ENCODE data around the gene TIMM21.

The TIMM21 gene

DNA sequence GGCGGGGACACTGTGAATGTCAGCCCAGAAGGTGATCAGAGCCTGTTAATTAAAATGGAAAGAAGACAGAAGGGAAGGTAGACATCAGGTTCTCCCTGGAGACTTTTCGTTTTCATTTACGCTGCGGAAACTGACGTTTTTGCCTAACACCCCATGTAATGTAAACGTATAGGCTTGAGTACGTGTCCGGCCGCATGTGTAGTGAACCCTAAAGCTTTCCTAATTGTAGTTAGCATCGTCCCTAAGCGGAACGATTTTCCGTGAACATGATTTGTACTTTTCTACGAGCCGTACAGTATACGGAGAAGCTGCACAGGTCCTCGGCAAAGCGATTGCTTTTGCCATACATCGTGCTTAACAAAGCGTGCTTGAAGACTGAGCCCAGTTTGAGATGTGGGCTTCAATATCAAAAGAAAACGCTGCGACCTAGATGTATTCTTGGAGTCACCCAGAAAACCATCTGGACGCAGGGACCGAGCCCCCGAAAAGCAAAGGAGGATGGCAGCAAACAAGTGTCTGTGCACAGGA is 284 bp downstream of the TIMM21 start:
- no peak for DNase-seq

DNA sequence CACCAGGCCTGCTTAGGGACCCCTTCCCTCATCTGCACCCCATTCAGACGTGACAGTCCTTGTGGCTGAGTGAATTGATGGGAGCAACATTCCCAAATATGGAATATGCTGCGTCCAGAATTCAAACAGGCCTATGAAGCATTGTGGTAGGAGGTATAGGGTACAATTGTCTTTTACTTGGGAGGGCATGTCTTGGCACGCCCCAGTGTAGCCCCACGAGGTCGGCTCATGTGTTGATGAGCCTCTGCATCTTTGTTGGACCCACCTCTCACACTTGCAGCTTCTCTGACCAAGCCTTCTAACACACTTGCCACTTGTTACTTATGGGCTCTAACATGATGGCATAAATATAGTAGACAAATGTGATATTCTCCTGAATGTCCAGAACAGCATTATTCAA is 1.6 kb downstream of the TIMM21 start:
- no peak for DNase-seq

DNA sequence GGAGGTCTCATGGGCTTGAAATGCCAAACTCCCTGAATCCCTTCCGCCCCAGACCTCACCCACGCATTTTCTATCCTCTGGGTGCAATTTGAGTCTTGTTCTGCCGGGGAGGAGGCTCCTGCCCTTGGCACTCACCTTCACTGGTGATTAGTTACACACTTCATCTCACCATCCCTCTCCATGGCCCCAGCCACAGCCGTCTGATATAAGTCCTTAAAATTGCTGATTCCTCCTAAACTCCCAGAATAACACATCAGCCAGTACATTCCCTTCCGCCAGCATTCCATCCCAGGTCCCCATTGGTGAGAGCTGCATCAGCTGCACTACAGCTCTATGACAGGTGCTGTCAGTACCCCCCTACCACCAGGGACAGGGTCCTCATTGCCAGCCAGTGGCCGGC is 3.9 kb downstream of the TIMM21 start:
- no peak for DNase-seq

DNA sequence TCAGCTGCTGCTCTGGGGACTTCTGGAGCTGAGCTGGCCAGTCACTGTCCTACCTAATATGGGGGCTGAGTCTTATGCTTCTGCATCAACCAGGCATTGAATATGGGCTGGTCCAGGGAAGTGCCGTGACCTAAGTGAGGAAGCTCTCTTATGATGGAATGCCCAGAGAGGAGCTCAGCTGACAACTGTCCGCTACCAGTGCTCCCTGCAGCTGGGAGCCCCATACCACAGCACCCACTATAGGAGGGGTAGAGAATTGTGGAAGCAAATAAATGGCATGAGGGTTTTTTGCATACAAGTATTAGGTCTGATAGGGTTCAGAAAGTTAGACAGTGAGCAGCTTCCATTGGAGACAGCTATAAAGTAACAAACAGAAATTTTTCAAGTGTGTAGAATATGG is 4.5 kb downstream of the TIMM21 start:
- no peak for DNase-seq

DNA sequence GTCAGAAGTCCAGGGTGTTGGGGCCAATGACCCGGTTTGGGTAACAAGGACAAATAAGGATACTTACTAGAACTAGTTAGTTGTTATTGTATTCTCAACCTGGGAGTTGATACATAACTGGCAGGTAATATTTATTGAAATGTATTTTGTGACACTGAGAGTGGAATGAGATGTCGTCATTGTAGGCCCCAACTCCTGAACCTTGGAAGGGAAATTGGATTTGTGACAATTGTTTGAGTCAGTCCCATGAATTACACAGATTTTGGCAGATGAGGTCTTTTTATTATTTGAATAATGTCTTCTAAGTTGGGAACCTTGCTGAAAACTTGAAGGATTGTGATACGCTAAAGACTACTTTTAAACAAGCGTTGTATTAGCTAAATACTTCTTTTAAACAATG is 5.1 kb downstream of the TIMM21 start:
- no peak for DNase-seq

DNA sequence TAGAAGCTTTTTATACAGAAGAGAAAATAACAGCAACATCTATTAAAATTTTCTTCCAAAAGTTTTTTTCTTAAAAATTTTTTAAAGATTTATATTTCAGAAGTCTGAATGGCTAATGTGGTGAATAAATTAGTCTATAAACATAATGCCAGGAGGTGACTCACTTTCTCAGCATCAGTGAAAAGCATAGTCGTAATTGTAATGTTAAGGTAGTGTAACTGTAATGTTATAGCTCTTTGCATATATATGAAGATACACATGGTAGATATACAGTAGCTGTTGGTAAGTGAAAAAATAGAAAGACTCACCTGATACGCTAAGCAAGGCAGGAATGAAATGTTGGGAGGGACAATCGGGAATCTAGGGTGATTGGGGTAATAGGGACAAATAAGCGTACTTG is 5.5 kb downstream of the TIMM21 start:
- DNase-seq = no peak

DNA sequence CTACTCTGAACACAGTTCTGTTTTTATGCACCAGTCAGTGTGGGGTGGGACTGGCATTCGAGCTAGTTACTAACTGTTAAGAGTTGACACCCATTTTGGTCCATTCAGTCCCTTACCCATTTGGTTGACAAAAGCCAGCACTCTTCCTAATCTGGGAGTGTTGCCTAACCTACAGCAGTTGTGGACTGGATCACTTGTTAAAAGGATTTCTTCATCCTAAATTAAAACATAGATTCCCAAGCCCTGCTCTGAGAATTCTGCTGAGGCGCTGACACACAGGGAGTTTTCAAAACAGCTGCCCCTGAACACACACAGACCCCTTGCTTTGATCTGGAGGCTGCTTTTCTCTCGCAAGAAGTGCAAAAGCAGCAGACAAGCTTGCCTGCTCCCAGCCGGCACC is 6.4 kb downstream of the TIMM21 start:
- DNase-seq = no peak

DNA sequence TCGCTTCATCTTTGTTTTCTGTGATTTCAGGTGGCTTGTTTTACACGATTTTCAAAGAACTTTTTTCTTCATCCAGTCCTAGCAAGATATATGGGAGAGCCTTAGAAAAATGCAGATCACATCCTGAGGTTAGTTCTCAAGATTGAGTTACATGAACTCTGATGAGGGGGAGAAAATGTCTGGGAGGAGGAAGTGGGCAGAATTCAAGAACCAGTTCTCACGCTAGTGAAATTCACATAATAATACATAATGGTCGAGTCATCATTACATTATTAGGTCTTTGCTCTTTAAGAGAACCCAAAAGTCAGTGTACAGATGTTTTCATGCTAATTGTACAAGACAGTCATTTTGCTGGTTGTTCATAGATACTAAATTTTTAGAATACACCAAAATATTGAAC is 7.0 kb downstream of the TIMM21 start:
- no peak for DNase-seq

DNA sequence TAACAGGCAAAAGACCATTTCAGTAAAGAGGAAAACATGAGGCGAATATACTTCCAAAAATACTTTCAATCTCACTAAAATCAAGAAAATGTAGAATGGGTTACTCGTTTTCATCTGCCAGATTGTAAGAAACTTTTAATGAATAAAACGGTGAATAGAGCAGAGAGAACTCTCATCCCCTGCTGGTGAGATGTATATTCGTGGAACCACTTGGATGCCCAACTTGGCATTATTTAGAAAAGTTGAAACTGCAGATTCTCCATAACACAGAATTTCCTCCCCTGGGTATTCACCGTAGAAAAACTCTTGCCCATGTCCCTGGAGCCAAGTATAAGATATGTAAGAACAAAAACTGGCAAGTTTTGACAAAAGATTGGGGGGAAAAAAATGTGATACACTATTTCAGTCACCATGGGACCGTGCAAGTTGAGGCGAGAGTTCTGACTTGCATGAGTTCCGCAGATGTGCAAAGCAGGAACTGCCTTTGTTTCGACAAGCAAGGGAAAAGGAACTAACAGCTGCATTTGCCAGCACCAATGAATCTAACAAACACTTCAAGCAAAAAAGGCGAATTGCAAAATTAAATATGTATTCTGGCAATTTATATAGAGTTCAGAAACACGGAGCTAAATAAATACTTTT is 14.8 kb downstream of the TIMM21 start:
- DNase-seq = no peak

DNA sequence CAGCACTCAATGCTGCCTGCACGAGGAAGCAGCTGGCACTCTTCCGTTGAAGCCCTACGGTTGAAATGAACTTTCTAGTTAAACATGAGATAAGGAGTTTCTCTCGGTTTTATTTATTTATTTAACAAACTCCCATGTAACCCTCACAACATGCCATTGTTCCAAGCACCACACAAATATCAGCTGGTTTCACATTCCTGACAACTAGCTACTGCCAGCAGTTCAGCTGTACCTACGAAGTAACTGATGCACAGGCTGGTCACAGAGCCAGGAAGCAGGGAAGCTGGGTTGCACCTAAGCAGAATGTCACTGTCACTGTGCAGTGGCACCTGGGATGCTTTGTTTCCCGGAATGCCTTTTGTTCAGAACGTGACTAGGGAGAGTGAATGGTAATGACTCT is 18.1 kb downstream of the TIMM21 start:
- no peak for DNase-seq

DNA sequence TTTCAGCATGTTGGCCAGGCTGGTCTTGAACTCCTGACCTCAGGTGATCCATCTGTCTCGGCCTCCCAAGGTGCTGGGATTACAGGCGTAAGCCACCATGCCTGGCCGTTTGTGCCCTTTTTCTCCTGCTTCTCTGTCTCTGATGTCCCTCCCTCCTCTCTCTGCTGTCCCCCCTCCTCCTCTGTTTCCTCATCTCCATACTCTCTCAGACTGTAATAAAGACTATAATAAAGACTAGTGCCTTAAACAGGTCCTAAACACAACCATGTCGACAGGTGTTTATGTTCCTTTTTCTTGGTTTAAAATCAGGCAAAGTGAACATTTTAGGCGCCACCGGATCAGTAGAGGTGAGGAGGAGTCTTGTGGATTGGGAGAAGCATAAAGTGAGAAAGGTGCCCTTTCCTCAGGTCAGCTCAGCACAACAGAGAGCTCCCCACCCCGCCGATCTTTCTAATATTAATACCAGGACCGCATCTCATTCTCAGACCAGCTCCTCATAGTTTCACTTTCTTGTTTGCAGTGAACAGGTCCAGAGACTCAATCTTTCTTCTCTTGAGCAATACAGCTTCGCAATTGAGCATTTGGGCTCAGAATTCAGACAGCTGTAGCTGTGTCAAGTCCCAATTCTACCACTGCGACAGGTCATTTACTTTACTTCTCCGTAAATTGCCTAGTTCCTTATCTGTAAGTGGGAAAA is 23.7 kb downstream of the TIMM21 start:
- DNase-seq = no peak

DNA sequence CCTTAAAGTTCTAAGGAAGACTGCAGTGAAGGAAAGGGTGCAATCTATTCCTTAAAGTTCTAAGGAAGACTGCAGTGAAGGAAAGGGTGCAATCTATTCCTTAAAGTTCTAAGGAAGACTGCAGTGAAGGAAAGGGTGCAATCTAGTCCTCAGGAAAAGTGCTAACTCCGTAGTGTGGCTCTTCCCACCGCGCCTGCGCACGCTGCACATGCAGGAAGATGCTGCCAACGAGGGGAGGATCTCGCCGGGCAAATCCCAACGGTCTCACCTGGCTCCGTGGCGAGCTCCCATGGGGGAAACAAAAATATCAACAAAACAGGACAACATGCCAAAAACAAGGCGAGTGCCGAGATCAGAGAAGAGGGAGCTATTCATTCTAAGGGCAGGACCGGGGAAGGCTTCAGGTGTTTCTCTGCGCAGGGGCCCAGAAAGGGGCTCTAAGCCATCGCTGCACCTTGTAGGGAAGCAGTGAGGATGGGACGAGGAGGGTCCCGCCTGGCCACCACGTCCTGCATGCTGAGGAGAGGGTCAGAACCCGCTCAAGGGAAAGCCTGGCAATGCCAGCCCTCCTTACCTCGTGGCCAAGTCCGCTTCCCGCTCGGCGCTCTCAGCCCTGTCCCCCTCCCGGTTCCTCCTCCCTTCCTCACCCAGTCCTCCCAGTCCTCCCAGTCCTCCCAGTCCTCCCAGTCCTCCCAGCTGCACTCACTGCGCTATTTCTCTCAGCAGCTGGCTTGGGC is 24.5 kb downstream of the TIMM21 start:
- no peak for DNase-seq

DNA sequence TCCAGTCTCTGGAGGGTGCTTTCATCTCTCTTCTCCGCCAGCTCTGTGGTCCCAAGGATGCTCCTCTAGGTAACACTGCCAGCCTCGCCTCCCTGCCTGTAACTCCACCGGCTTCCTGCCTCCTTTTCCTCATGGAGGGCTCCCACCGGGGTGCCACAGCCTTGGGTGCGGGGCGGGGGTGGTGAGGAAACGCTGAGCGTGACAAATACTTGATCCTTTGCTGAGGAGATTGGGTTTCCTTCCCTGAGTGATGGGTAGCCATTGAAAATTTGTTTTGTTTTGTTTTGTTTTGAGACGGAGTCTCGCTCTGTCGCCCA is 25.1 kb downstream of the TIMM21 start:
- no peak for DNase-seq

DNA sequence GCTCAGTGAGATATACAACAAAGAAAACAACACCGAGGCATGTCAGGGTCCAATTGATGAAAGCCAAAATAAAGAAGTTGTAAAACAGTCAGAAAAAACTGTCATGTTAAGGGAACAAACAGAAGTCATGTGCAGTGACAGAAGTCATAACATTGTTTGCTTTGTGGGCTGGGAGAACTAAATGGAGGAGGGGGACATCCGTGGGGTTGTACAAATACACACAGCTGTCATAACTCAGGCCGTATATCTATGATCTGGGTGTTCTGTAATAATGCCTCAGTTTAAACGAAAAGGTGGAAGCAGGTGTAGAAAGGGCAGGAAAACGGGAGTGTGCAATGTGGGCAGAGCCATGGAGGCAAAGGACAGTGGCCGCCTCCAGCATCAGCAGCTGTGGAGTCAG is 27.3 kb downstream of the TIMM21 start:
- DNase-seq = no peak

DNA sequence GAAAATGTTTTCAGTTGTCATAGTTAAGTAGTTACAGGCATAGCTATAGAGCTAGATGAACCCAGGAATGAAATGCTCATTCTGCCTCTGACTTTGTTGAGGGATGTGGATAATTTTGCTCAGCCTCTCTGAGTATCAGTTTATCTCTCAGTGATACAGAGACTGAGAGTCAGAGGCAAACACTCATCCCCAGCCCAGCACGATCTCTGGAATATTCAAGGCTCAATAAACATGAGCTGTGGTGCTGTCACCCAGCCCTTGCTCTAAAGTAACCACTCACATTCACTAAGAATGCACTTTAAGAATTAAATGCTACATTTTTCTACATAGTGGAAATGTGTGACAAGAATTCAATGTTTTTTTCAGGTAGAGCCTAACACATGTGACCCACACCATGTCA is 30.6 kb downstream of the TIMM21 start:
- no peak for DNase-seq

DNA sequence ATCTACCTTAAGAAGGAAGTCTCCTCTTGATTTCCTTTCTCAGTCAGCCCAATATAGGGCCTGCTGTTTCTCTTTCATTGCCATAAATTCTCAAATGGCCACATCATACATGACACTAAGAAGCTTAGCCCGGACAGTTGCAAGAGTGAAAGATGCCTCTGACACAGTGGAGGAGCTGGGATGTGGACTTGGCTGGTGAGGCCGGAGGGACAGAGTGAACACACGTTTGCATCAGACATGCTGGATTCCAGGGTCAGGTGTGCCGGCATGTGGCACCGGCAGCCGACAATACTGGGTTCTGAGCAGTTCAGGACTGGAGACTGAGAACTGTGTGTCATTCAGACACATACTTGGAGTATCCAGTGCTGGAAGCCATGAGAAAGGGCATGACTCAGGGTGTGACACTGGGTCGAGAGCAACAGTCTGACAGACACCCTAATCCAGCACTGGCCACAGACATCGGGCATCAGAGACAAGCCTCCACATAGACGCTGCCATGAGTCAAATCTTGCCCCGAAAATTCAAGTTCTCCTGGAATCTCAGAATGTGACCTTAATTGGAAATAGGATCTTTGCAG is 31.4 kb downstream of the TIMM21 start:
- DNase-seq = no peak

DNA sequence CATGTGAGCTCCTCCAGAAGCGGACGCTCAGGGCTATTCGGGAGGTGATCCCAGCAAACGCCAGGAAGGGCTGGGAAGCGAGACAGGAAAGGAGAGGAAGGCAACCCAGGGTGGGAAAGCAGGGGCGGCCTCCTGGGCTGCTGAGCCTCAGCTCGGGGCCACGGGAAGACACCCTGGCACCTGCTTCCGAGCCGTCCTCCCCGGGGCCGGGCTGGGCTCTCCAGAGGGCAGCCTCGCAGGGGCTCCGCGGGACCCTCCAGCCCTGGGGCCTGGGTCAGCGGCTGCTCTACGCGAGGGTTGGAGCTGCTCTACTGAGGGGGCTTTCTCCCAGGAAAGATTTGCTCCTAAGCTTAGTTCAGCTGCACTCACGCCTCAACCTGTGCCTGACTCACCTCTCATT is 34.0 kb downstream of the TIMM21 start:
- DNase-seq = no peak

DNA sequence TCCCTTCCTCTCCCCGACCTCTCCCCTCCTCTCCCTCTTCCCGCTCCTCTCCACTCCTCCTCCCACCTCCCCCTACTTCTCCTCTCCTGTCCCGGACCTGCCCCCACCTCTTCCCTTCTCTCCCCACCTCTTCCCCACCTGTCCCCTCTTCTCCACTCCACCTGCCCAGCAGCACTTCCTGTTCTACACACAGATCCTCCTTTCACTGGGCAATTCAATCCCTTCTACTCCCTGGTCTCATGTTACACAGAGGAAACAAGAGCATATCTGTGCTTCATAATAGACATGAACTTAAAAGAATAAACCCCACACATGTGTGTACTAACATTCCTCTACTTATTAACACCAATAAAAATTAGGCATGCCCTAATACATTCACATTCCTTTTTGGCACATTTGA is 34.8 kb downstream of the TIMM21 start:
- DNase-seq = no peak

DNA sequence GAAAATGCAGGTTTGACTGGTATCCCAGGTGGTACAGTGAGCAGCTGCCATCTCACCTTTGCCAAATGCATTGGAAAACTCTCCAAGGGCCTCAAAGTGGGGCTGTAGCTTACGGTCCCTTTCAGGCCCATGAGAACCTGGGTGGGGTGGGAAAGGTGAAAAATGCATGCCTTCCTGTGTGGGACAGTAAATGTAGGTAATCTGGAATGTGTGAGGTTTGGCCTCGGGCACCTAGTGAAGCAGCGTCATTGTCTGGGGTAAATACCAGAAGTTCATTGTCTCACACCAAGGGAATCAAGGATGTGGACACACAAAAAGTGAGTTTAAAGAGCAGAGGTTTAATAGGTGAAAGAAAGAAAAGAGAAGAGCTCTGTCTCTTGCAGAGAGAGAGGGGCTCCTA is 36.6 kb downstream of the TIMM21 start:
- no peak for DNase-seq

DNA sequence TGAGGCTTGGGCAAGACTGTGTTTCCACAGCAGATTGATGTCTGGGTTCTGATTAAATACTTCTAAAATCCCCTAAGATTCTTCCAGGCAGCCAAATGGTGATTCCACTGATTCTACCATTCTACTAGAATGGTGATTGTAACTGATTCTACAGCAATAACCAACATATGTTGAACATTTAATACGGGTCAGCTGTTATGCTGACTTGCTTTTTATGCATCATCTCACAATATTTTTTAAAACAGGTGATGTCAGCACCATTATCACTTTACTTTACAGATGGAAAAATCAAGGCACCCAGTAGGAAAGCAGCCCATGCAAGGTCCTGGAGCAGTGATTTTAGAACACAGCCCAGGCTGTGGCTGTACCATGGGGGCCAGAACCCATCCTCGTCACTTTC is 37.5 kb downstream of the TIMM21 start:
- no peak for DNase-seq

DNA sequence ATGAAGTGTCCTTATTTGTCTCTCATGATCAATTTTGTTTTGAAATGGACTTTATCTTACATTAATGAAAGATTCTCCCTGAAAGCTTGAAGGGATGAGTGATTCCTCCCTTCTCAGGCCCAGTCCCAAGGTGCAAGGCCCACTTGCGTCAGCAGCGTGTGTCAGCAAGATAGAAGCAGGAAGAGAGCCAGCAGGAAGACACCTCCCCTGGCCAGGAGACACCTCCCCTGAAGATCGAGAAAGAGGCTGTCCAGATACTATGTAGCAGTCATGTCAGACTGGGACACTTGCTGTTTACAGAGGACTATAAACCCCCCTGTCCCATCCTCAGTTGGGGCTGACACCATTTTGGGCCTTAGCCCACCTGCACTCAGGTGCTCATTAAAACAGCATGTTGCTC is 38.3 kb downstream of the TIMM21 start:
- no peak for DNase-seq

DNA sequence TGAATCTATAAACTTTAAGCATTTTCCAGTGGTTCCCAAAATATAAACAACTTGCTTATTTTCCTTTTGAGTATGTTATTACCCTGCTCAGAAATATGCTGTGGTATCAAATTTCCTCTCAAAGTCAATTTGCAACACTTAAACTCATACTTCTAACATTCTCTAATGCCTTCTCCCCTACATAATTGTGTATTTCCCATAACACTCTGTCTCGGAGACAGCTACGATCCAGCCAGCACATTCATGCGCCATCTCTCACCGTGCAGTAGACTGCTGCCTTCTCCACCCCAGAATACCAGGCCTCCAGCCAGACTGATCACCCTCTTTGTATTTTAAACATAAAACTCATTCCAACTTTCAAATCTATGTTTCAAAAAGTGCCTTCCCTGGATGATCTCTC is 41.8 kb downstream of the TIMM21 start:
- no peak for DNase-seq

DNA sequence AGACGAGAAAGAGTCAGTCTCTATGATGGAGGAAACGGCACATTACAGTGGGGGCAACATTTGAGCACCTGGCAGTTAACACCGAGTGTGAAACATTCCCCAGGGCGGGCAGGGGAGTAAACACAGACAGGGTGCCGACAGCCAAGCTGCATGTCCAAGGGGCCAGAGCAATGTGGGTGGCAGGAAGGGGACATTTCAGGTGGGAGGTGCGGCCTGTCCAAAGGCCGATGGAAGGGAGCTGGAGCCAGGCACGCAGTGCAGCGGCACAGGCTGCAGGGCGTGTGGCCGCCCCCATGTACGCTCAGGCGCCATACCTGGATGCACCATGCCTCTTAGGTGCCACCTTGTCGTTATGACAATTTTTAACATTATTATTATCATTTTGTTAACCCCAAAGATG is 43.3 kb downstream of the TIMM21 start:
- no peak for DNase-seq

DNA sequence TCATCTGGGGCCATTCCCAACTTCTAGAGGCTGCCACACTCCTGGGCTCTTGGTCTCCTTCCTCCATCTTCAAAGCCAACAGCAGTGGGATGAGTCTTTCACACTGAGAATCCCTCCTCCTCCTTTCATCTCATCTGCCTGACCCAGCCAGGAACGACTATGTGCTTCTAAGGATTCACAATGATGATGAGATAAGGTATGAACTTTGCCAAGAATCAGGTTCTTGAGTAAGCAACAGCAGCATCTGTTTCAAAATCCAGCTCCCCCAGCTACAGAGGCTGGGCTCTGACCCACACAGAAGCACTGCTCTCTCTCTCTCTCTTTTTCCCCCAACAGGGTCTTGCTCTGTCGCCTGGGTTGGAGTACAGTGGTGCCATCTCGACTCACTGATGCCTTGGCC is 46.4 kb downstream of the TIMM21 start:
- DNase-seq = no peak

Data from kidney glomerular epithelial cell (primary cell).